ENCODE results near the gene BMP8A. TPM values are rescaled to one million over a fixed set of nuclear protein-coding genes. Genes with fewer than 3 reads are reported as not detected.

Gene BMP8A
- total RNA-seq, 1 experiment from 2014 or later: 4.1 TPM

DNA sequence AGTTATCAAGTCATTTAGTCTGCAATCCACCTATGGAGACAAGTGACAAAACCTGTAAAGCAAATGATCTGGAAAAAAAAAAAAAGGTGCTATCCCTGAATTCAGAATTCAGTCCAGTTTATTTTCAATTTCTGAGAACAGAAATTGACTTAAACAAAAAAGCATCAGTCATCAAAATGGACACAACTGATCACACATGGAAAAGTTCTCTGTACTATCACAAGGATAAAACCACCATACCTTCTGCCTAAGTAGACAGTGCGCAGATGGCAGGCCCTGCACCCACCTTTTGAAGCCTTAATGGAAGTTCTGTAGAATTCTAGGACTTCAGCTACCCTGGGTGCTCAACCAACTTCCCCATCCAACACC is 81.6 kb downstream of the BMP8A start:
- RAD21 ChIA-PET (ENCODE audit: low non-redundant PET in 1 of 2, low total read pairs in 2 of 2, uncharacterized antibody in 2 of 2, unreplicated experiment in 2 of 2): no interaction called here
- Histone ChIP-seq H3K9me3 (ENCODE audit: control insufficient read depth in 1 of 2, insufficient read depth in 1 of 2, low read depth in 1 of 2, low read length in 2 of 2) (no peaks in the 10 kb centered on the region), H3K36me3 (ENCODE audit: control insufficient read depth in 1 of 2, insufficient read depth in 2 of 2, low read length in 2 of 2) (peaks cover 62 to 74% of the 10 kb centered on the region in 2 experiments), H3K9me2 (ENCODE audit: insufficient read depth) (no peaks in the 10 kb centered on the region), H3K4me3 (replicated peaks in 1 of 2; ENCODE audit: low read depth in 1 of 2, low read length in 2 of 2) (no peak overlapping the region), H4K20me1 (ENCODE audit: insufficient read depth) (peaks cover 55% of the 10 kb centered on the region; the same call in 1 of the 2 replicates), H3K4me2 (ENCODE audit: low read length) (no peak overlapping the region), H2AFZ (ENCODE audit: low read depth, low read length, poor library complexity, severe bottlenecking) (no peak overlapping the region), H3K27ac (ENCODE audit: low read depth, low read length) (no peak overlapping the region), H3K9ac (ENCODE audit: low read length) (no peak overlapping the region), H3K4me1 (ENCODE audit: control insufficient read depth in 1 of 2, insufficient read depth in 2 of 2, low read length in 2 of 2) (peaks cover 11 to 23% of the 10 kb centered on the region in 2 experiments), H3K79me2 (ENCODE audit: insufficient read depth, low read length) (peaks cover 86% of the 10 kb centered on the region), H3K27me3 (ENCODE audit: insufficient read depth, low read length) (no peaks in the 10 kb centered on the region)
- DNase-seq (ENCODE audit: low read depth, low spot score) (no peak), ATAC-seq (no peak)
- POLR2A ChIA-PET: no interaction called here
- intact Hi-C loops (cut with micrococcal nuclease): no loop called here
- no TSS peak for BruUV-seq (replicated peaks)
- TF ChIP-seq FOSL1 (IDR thresholded peaks at IDR 0.05; ENCODE audit: low read depth) (no peak), EZH2 (IDR thresholded peaks at IDR 0.05) (no peak), POLR2AphosphoS5 (IDR thresholded peaks at IDR 0.05; ENCODE audit: low read depth, low read length) (no peak), CEBPB (IDR thresholded peaks at IDR 0.05; ENCODE audit: low read depth) (no peak), ZBTB33 (IDR thresholded peaks at IDR 0.05; ENCODE audit: extremely low read depth, insufficient replicate concordance, low read length) (no peak), RAD21 (IDR thresholded peaks at IDR 0.05; ENCODE audit: low read depth) (no peak), CTCF (IDR thresholded peaks at IDR 0.05 in 2 of 3, conservative IDR thresholded peaks at IDR 0.05 in 1 of 3; ENCODE audit: borderline replicate concordance in 1 of 3, insufficient read depth in 1 of 3, low read depth in 2 of 3, low read length in 2 of 3) (no peak), CBX3 (IDR thresholded peaks at IDR 0.05; ENCODE audit: low read depth) (no peak), ELF1 (IDR thresholded peaks at IDR 0.05; ENCODE audit: borderline replicate concordance, low read depth) (no peak), EGR1 (IDR thresholded peaks at IDR 0.05; ENCODE audit: low read depth) (no peak), EZH2phosphoT487 (IDR thresholded peaks at IDR 0.05; ENCODE audit: borderline replicate concordance) (no peak), SRF (IDR thresholded peaks at IDR 0.05; ENCODE audit: low read depth) (no peak), SP1 (IDR thresholded peaks at IDR 0.05; ENCODE audit: low read depth) (no peak), POLR2A (IDR thresholded peaks at IDR 0.05; ENCODE audit: borderline replicate concordance, extremely low read depth, insufficient read depth, insufficient read length) (no peak)
- TF ChIP-seq, protein P1, sequence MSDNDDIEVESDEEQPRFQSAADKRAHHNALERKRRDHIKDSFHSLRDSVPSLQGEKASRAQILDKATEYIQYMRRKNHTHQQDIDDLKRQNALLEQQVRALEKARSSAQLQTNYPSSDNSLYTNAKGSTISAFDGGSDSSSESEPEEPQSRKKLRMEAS (IDR thresholded peaks at IDR 0.05): no peak
- CTCF ChIA-PET: no interaction called here

All from HCT116 (cell line).